H1 (cell line): Measurements from ENCODE around the gene TBC1D3B. TPM values are rescaled to one million over a fixed set of nuclear protein-coding genes. Genes with fewer than 3 reads are reported as not detected.

Source experiments
- CTCF ChIA-PET: fragments of 300-600 bp; sonication (Branson Sonifier 250); formaldehyde crosslinking; loops from one replicate; lab custom pipeline; 2021; ENCODE audit not compliant: partially characterized antibody; lab: Charles Lee
- POLR2A ChIA-PET: fragments of 300-600 bp; sonication (Branson Sonifier 250); formaldehyde crosslinking; loops from one replicate; lab custom pipeline; 2021; ENCODE audit warnings: inconsistent platforms; ENCODE audit not compliant: partially characterized antibody; lab: Charles Lee
- DNase-seq, 2 experiments: peaks; one replicate each; pipeline versions ENCODE4 v3.0.0 to v3.0.0-alpha.2; 2010 to 2022; ENCODE audit warnings: low spot score in 2 of 2, low read depth in 1 of 2, mixed read lengths in 1 of 2
- FAIRE-seq: peaks from 2 replicates; lab custom pipeline; 2011; peaks lifted over from hg19 to GRCh38; lab: Jason Lieb, UNC
- H2AFZ ChIP-seq: 2 replicates; pipeline ENCODE4 v1.8.1; 2012; ENCODE audit warnings: low read length, inconsistent platforms
- H2AK5ac ChIP-seq: 2 replicates; pipeline ENCODE4 v1.6.1; 2013; ENCODE audit warnings: low read depth, low read length
- H2BK120ac ChIP-seq: replicated peaks from 2 replicates; pipeline ENCODE3; 2013; ENCODE audit warnings: low read depth, low read length, inconsistent platforms
- H2BK12ac ChIP-seq: 2 replicates; pipeline ENCODE4 v1.6.1; 2013; ENCODE audit warnings: low read depth, low read length
- H2BK15ac ChIP-seq: 2 replicates; pipeline ENCODE4 v1.6.1; 2013; ENCODE audit warnings: low read length
- H2BK20ac ChIP-seq: 2 replicates; pipeline ENCODE4 v1.6.1; 2013; ENCODE audit warnings: low read length
- H2BK5ac ChIP-seq: 2 replicates; pipeline ENCODE4 v1.6.1; 2013; ENCODE audit warnings: low read depth, low read length
- H3K14ac ChIP-seq: 2 replicates; pipeline ENCODE4 v1.6.1; 2013; ENCODE audit warnings: inconsistent platforms; ENCODE audit not compliant: insufficient read length
- H3K18ac ChIP-seq: 2 replicates; pipeline ENCODE4 v1.6.1; 2013; ENCODE audit warnings: low read length; ENCODE audit errors: extremely low read depth
- H3K23ac ChIP-seq: 2 replicates; pipeline ENCODE4 v1.6.1; 2013; ENCODE audit warnings: inconsistent platforms; ENCODE audit not compliant: insufficient read length
- H3K23me2 ChIP-seq: 2 replicates; pipeline ENCODE4 v1.6.1; 2013; ENCODE audit warnings: low read depth, low read length
- H3K27ac ChIP-seq: 2 replicates; pipeline ENCODE4 v1.6.1; 2011; ENCODE audit warnings: low read depth, low read length, inconsistent platforms
- H3K27me3 ChIP-seq, 4 experiments: replicated peaks in 1 of 4; 1 replicate in 1 of 4; 2 replicates in 3 of 4; pipeline versions ENCODE4 v1.6.1 to v1.8.1; 2011 to 2013; ENCODE audit warnings: low read length in 3 of 4, mild to moderate bottlenecking in 3 of 4, inconsistent platforms in 2 of 4, mixed read lengths in 2 of 4, moderate library complexity in 1 of 4; ENCODE audit not compliant: control insufficient read depth in 3 of 4, insufficient read depth in 3 of 4; ENCODE audit errors: extremely low read depth in 1 of 4
- H3K36me3 ChIP-seq, 4 experiments: 2 replicates each; pipeline versions ENCODE4 v1.6.1 to v1.8.1; 2011 to 2013; ENCODE audit warnings: mild to moderate bottlenecking in 4 of 4, low read length in 3 of 4, moderate library complexity in 2 of 4, control low read depth in 1 of 4, inconsistent platforms in 1 of 4; ENCODE audit not compliant: insufficient read depth in 4 of 4, control insufficient read depth in 2 of 4
- H3K4ac ChIP-seq: replicated peaks from 2 replicates; pipeline ENCODE3; 2013; ENCODE audit warnings: low read length, low read depth, mixed read lengths, inconsistent platforms; ENCODE audit not compliant: insufficient read length
- H3K4me1 ChIP-seq, 4 experiments: replicated peaks in 1 of 4; 1 replicate in 1 of 4; 2 replicates in 3 of 4; pipeline versions ENCODE4 v1.6.1 to v1.8.1; 2011 to 2013; ENCODE audit warnings: low read length in 3 of 4, inconsistent platforms in 2 of 4, mixed read lengths in 1 of 4; ENCODE audit not compliant: insufficient read depth in 4 of 4, control insufficient read depth in 3 of 4
- H3K4me2 ChIP-seq, 2 experiments: 2 replicates each; pipeline versions ENCODE4 v1.6.1 to v1.8.1; 2011 to 2013; ENCODE audit warnings: low read depth in 2 of 2, low read length in 2 of 2, control low read depth in 1 of 2, inconsistent platforms in 1 of 2, mild to moderate bottlenecking in 1 of 2; ENCODE audit not compliant: insufficient read depth in 1 of 2
- H3K4me3 ChIP-seq, 4 experiments: fragments of 200-600, 300-600 bp in 1 of 4; sonication (generic), shearing (Covaris generic), sonication (Bioruptor Twin) in 1 of 4; 2 replicates each; pipeline versions ENCODE4 v1.5.1 to v1.8.1; 2011 to 2016; ENCODE audit warnings: low read length in 4 of 4, low read depth in 3 of 4, control low read depth in 2 of 4, inconsistent platforms in 2 of 4, mild to moderate bottlenecking in 2 of 4, mixed read lengths in 1 of 4, moderate library complexity in 1 of 4; ENCODE audit not compliant: insufficient read depth in 2 of 4; ENCODE audit errors: extremely low read depth in 1 of 4
- H3K56ac ChIP-seq: replicated peaks from 2 replicates; pipeline ENCODE3; 2013; ENCODE audit warnings: low read depth, mild to moderate bottlenecking, mixed read lengths, low read length, inconsistent platforms; ENCODE audit not compliant: insufficient read length
- H3K79me1 ChIP-seq: 2 replicates; pipeline ENCODE4 v1.6.1; 2013; ENCODE audit warnings: low read depth, low read length, control low read depth
- H3K79me2 ChIP-seq, 2 experiments: 2 replicates each; pipeline versions ENCODE4 v1.6.1 to v1.8.1; 2012 to 2013; ENCODE audit warnings: low read length in 2 of 2, mild to moderate bottlenecking in 2 of 2, inconsistent platforms in 1 of 2; ENCODE audit not compliant: insufficient read depth in 2 of 2, control insufficient read depth in 1 of 2
- H3K9ac ChIP-seq, 4 experiments: replicated peaks in 1 of 4; 1 replicate in 1 of 4; 2 replicates in 3 of 4; pipeline versions ENCODE4 v1.6.1 to v1.8.1; 2011 to 2013; ENCODE audit warnings: low read depth in 3 of 4, low read length in 3 of 4, control low read depth in 2 of 4, mild to moderate bottlenecking in 2 of 4, moderate library complexity in 2 of 4, inconsistent platforms in 1 of 4; ENCODE audit errors: extremely low read depth in 1 of 4
- H3K9me3 ChIP-seq, 2 experiments: 2 replicates each; pipeline versions ENCODE4 v1.6.1 to v1.8.1; 2012 to 2013; ENCODE audit warnings: mild to moderate bottlenecking in 2 of 2, moderate library complexity in 2 of 2, control low read depth in 1 of 2, inconsistent platforms in 1 of 2, low read depth in 1 of 2, low read length in 1 of 2, mixed read lengths in 1 of 2; ENCODE audit not compliant: insufficient read depth in 2 of 2
- H4K20me1 ChIP-seq, 2 experiments: replicated peaks in 1 of 2; 2 replicates each; pipeline versions ENCODE3 to v1.8.1; 2011 to 2013; ENCODE audit warnings: inconsistent platforms in 2 of 2, low read length in 2 of 2, mild to moderate bottlenecking in 1 of 2; ENCODE audit not compliant: insufficient read depth in 2 of 2, control insufficient read depth in 1 of 2
- H4K5ac ChIP-seq: 2 replicates; pipeline ENCODE4 v1.6.1; 2013; ENCODE audit warnings: low read length, low read depth, mixed read lengths, inconsistent platforms; ENCODE audit not compliant: insufficient read length
- H4K8ac ChIP-seq: 2 replicates; pipeline ENCODE4 v1.8.0; 2013; ENCODE audit warnings: mild to moderate bottlenecking, moderate library complexity, low read length, inconsistent platforms; ENCODE audit not compliant: insufficient read depth; ENCODE audit errors: extremely low read depth
- H4K91ac ChIP-seq: replicated peaks from 2 replicates; pipeline ENCODE3; 2013; ENCODE audit warnings: low read length, mixed read lengths, inconsistent platforms; ENCODE audit not compliant: insufficient read length
- EZH2 ChIP-seq: fragments of 200-600 bp; sonication (generic); IDR thresholded peaks from 2 replicates; pipeline ENCODE4 v1.7.1; 2012; ENCODE audit warnings: low read depth, mild to moderate bottlenecking, moderate library complexity, low read length, inconsistent platforms; ENCODE audit not compliant: severe bottlenecking
- SIRT6 ChIP-seq: IDR thresholded peaks from one replicate; pipeline ENCODE4 v1.7.1; 2012; ENCODE audit warnings: low read length, inconsistent platforms
- SUZ12 ChIP-seq: fragments of 200-600 bp; sonication (generic); IDR thresholded peaks from 2 replicates; pipeline ENCODE4 v1.6.1; 2012; ENCODE audit warnings: mild to moderate bottlenecking, inconsistent platforms, low read length, moderate library complexity, mixed read lengths
- TEAD4 ChIP-seq: IDR thresholded peaks from 2 replicates; pipeline ENCODE4 v1.6.1; 2012; ENCODE audit warnings: low read depth, low read length, inconsistent platforms, mixed read lengths
- WGBS, 2 experiments: shearing (Covaris generic) in 1 of 2; methylation state at CpG; one replicate each; pipeline versions ENCODE4 v1.1.6 to v1.1.7; 2013 to 2015; ENCODE audit warnings: low lambda C conversion rate in 2 of 2, mixed read lengths in 2 of 2, inconsistent platforms in 1 of 2, low coverage in 1 of 2, missing lambda C conversion rate in 1 of 2; ENCODE audit not compliant: insufficient replicate concordance in 2 of 2, insufficient coverage in 1 of 2, insufficient read length in 1 of 2; ENCODE audit errors: extremely low coverage in 1 of 2, missing lambda C conversion rate in 1 of 2; 5-methylcytosine and 5-hydroxymethylcytosine counted together
- polyA plus RNA-seq, 7 experiments: library from polyadenylated mRNA; depleted of rRNA in 3 of 7; stranded (reverse) in 5 of 7; unstranded in 2 of 7; fragments of >200 nt in 5 of 7; fragments of 200-250 nt in 2 of 7; gene quantifications; 1 replicate in 5 of 7; 2 replicates in 1 of 7; 4 replicates in 1 of 7; pipeline versions ENCODE4 v1.2.1 to v1.2.3, GENCODE V29; 2011 to 2013; ENCODE audit warnings: missing spikeins in 2 of 7, mixed read lengths in 2 of 7
- total RNA-seq: library from RNA; stranded (reverse); fragmentation: NEBNext Ultra II Directional; extraction: Animal tissue kit (Norgen Biotek cat#: 25700); gene quantifications from 2 replicates; pipeline ENCODE4 v1.2.1, GENCODE V29; 2021
- TF ChIP-seq, protein P1 (sequence below), 3 experiments: IDR thresholded peaks; 1 replicate in 2 of 3; 2 replicates in 1 of 3; pipeline versions ENCODE4 v1.5.1 to v1.6.1; 2011; ENCODE audit warnings: low read length in 3 of 3, mild to moderate bottlenecking in 3 of 3, inconsistent platforms in 2 of 3, low read depth in 1 of 3, moderate library complexity in 1 of 3; ENCODE audit not compliant: insufficient read depth in 1 of 3; ENCODE audit errors: control extremely low read depth in 1 of 3

Gene TBC1D3B
- total and polyA plus RNA-seq, 2 of the 8 experiments (the other 6 are each of a cell fraction or from before 2014, with no cell fraction given) = 0.54 to 6.2 TPM

DNA sequence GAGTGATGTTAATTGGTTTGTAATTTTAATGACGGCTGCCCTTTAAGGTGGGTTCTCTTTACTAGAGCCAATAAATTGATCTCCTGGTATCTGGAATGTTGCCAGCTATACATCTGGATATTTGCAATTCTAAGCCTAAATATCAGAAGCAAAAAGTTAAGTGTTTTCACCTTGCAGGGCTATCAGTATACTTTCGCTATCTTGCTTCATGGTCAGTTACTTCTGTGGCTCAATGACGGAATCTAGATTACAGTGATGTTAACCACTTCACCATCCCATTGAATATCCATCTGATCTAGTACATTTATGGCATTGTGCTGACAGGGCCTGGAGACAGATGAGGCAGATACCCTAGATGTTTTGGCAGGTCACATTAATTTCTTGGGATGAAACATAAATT is 44.5 kb downstream of the TBC1D3B start:
- Histone ChIP-seq H3K14ac (no peak overlapping the region), H4K20me1 (no peaks in the 10 kb centered on the region), H3K4ac (no peak overlapping the region), H2BK12ac (no peak overlapping the region), H2BK15ac (no peak overlapping the region), H3K56ac (no peak overlapping the region), H3K36me3 (no peaks in the 10 kb centered on the region), H2AK5ac (no peak overlapping the region), H2BK20ac (no peak overlapping the region), H3K4me3 (no peak overlapping the region), H3K18ac (no peak overlapping the region), H3K4me2 (no peak overlapping the region), H3K27ac (no peak overlapping the region), H3K4me1 (no peaks in the 10 kb centered on the region), H3K79me1 (no peaks in the 10 kb centered on the region), H3K9ac (no peak overlapping the region), H4K5ac (no peak overlapping the region), H3K23ac (no peak overlapping the region), H2AFZ (no peak overlapping the region), H2BK5ac (no peak overlapping the region), H4K8ac (no peak overlapping the region), H3K27me3 (no peaks in the 10 kb centered on the region), H2BK120ac (no peak overlapping the region), H3K9me3 (no peaks in the 10 kb centered on the region), H3K23me2 (no peaks in the 10 kb centered on the region), H3K79me2 (no peaks in the 10 kb centered on the region), H4K91ac (no peak overlapping the region)
- TF ChIP-seq SUZ12 (no peak), TEAD4 (no peak), EZH2 (no peak), SIRT6 (no peak)
- TF ChIP-seq, protein P1, sequence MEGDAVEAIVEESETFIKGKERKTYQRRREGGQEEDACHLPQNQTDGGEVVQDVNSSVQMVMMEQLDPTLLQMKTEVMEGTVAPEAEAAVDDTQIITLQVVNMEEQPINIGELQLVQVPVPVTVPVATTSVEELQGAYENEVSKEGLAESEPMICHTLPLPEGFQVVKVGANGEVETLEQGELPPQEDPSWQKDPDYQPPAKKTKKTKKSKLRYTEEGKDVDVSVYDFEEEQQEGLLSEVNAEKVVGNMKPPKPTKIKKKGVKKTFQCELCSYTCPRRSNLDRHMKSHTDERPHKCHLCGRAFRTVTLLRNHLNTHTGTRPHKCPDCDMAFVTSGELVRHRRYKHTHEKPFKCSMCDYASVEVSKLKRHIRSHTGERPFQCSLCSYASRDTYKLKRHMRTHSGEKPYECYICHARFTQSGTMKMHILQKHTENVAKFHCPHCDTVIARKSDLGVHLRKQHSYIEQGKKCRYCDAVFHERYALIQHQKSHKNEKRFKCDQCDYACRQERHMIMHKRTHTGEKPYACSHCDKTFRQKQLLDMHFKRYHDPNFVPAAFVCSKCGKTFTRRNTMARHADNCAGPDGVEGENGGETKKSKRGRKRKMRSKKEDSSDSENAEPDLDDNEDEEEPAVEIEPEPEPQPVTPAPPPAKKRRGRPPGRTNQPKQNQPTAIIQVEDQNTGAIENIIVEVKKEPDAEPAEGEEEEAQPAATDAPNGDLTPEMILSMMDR (IDR thresholded peaks at IDR 0.05; ENCODE audit: control extremely low read depth in 1 of 3, insufficient read depth in 1 of 3, low read depth in 1 of 3, low read length in 3 of 3) = no peak
- no peak for FAIRE-seq
- ChIA-PET CTCF (interaction anchor here (1.3 to 5.0 kb wide), 3 partner anchors 13 to 150 kb away, joined by 4 to 20 read pairs (median 6); partner anchors contain the start of gene CCL16), POLR2A (no interaction called here)
- WGBS, 2 experiments = 93% methylated on average over 3 of the region's 3 CpGs; no CpG with 5 or more reads in 1 of the 2 experiments
- DNase-seq = no peak
